Upper lobe of right lung (tissue), 1 donor: ENCODE measurements around the gene HELLS. TPM values are rescaled to one million over a fixed set of nuclear protein-coding genes. Genes with fewer than 3 reads are reported as not detected.
A peak's percentile ranks its signal among the peaks of the same experiment; 100 is the strongest.
"Not testable (repeated sequence)": the region's sequence is repeated elsewhere in the genome, so short reads cannot be mapped to it uniquely, and the experiment has no call there.

Source experiments
- ATAC-seq: fragments of 200-7000 bp; cut with Tn5 transposase; one replicate; pipeline ENCODE4 v1.9.1; 2020; ENCODE audit warnings: mild to moderate bottlenecking, moderate library complexity
- DNase-seq: peaks from one replicate; pipeline ENCODE4 v3.0.0-alpha.2; 2020
- H3K27ac ChIP-seq: fragments of 200-600 bp; one replicate; pipeline ENCODE4 v1.8.0; 2022
- H3K27me3 ChIP-seq: fragments of 200-600 bp; one replicate; pipeline ENCODE4 v1.8.0; 2022; ENCODE audit warnings: mild to moderate bottlenecking
- H3K36me3 ChIP-seq: fragments of 200-600 bp; one replicate; pipeline ENCODE4 v1.8.0; 2022
- H3K4me1 ChIP-seq: fragments of 200-600 bp; one replicate; pipeline ENCODE4 v1.8.0; 2022
- H3K4me3 ChIP-seq: fragments of 200-600 bp; one replicate; pipeline ENCODE4 v1.8.0; 2022; ENCODE audit warnings: mild to moderate bottlenecking
- H3K9me3 ChIP-seq: fragments of 200-600 bp; one replicate; pipeline ENCODE4 v1.8.0; 2022
- intact Hi-C: fragments of 100-400 bp; cut with DNase I; formaldehyde crosslinking; loops from one replicate; pipeline ENCODE4 v1.11.0; 2022
- total RNA-seq: library from RNA; stranded (reverse); fragmentation: NEBNext Ultra II Directional; extraction: Animal tissue kit (Norgen Biotek cat#: 25700); gene quantifications from one replicate; pipeline ENCODE4 v1.2.1, GENCODE V29; 2021
- TF ChIP-seq, protein P1 (sequence below): fragments of 200-600 bp; IDR thresholded peaks from one replicate; pipeline ENCODE4 v1.8.0; 2022; ENCODE audit warnings: antibody characterized with exemption
- donor health status: DM: no; HTN: yes; CAD: no; lungs with severe emphysema.

The HELLS gene
- total RNA-seq, 1 donor from 2014 or later = 3.3 TPM

DNA sequence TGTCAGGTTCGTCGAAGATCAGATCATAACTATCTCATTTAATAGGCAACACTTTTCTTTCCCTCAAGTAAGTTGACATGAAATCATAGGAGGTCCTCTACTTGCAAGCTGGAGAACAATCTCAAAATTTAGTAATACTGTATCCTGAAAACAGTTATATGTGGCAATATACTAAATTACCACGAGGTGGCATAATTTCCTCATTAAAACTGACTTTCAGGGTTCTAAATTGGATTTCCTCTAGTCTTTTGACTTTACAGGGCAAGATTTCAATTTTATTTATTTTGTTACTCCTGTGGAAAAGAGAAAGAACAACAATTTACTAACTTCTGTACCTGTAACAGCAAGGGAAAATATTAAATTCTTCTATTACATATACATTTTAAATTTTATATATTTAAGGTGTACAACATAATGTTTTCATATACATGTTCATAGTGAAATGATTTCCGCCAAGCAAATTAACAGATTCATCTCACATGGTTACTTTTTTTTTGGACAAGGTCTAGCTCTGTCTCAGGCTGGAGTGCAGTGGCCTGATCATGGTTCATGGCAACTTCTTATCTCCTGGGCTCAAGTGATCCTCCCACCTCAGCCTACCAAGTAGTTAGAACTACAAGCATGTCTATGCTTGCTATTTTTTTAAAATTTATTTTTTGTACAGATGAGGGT lies 84.6 kb downstream of the HELLS start:
- no peaks in the 10 kb centered on the region for H3K9me3 ChIP-seq
- no peak overlapping the region for H3K4me3 ChIP-seq
- DNase-seq = no peak
- no peak overlapping the region for H3K27ac ChIP-seq
- TF ChIP-seq, protein P1, sequence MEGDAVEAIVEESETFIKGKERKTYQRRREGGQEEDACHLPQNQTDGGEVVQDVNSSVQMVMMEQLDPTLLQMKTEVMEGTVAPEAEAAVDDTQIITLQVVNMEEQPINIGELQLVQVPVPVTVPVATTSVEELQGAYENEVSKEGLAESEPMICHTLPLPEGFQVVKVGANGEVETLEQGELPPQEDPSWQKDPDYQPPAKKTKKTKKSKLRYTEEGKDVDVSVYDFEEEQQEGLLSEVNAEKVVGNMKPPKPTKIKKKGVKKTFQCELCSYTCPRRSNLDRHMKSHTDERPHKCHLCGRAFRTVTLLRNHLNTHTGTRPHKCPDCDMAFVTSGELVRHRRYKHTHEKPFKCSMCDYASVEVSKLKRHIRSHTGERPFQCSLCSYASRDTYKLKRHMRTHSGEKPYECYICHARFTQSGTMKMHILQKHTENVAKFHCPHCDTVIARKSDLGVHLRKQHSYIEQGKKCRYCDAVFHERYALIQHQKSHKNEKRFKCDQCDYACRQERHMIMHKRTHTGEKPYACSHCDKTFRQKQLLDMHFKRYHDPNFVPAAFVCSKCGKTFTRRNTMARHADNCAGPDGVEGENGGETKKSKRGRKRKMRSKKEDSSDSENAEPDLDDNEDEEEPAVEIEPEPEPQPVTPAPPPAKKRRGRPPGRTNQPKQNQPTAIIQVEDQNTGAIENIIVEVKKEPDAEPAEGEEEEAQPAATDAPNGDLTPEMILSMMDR = peak; percentile 59
- no peaks in the 10 kb centered on the region for H3K27me3 ChIP-seq
- H3K36me3 ChIP-seq = no peaks in the 10 kb centered on the region
- no peak for ATAC-seq
- intact Hi-C loops = no loop called here
- H3K4me1 ChIP-seq = no peaks in the 10 kb centered on the region

DNA sequence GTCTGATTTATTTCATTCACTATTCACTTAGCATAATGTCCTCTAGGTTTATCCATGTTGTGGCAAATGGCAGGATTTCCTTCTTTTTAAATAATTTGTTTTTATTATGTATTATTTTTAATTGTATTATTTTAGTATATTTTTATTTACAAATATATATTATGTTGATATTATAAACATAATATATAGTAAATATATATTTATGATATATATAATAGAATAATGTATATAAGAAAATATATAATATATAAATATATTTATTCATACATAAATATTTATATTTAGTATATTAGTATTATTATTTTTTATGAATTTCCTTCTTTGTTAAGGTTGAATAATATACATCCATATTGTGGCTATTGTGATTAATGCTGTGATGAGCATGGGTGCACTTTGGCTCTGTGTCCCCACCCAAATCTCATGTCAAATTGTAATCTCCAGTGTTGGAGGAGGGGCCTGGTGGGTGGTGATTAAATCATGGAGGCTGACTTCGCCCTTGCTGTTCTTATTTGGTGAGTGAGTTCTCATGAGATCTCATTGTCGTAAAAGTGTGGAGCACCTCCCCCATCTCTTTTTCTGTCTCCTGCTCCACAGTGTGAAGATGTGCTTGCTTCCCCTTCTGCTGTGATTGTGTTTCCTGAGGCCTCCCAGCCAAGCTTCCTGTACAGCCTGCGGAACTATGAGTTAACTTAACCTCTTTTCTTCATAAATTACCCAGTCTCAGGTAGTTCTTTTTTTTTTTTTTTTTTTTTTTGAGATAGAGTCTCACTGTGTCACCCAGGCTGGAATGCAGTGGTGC lies 85.7 kb downstream of the HELLS start:
- Histone ChIP-seq H3K4me3 (no peak overlapping the region), H3K4me1 (no peaks in the 10 kb centered on the region), H3K27me3 (no peaks in the 10 kb centered on the region), H3K9me3 (no peaks in the 10 kb centered on the region), H3K36me3 (no peaks in the 10 kb centered on the region), H3K27ac (no peak overlapping the region)
- ATAC-seq = no peak
- TF ChIP-seq, protein P1 = no peak
- DNase-seq = no peak
- intact Hi-C loops = no loop called here

DNA sequence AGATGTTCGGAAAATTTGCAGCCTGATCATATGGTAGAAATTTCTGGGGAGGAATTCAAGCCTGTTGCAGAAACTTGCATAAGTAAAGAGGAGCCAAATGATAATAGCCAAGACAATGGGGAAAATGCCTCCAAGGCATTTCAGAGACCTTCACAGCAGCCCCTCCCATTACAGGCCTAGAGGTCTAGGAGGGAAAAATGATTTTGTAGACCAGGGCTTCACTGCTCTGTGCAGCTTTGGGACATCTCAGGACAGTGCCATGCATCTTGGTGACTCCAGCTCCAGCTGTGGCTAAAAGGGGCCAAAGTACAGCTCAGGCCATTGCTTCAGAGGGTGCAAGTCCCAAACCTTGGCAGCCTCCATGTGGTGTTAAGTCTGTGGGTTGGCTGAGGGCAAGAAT lies 87.4 kb downstream of the HELLS start:
- intact Hi-C loops = no loop called here
- H3K4me1 ChIP-seq = no peaks in the 10 kb centered on the region
- TF ChIP-seq, protein P1 = no peak

DNA sequence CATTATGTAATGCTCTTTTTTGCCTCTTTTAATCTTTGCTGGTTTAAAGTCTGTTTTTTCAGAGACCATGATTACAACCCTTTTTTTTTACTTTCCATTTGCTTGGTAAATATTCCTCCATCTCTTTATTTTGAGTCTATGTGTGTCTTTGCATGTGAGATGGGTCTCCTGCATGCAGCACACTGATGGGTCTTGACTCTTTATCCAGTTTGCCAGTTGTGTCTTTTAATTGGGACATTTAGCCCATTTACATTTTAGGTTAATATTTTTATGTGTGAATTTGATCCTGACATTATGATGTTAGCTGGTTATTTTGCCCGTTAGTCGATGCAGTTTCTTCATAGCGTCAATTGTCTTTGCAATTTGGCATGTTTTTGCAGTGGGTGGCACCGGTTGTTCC lies 92.5 kb downstream of the HELLS start:
- not testable (repeated sequence) for H3K4me3 ChIP-seq, H3K27ac ChIP-seq, H3K4me1 ChIP-seq

More for the DNA sequence above, 87.4 kb downstream of the HELLS start:
- H3K27ac ChIP-seq = no peak overlapping the region
- no peaks in the 10 kb centered on the region for H3K36me3 ChIP-seq
- no peak overlapping the region for H3K4me3 ChIP-seq
- H3K9me3 ChIP-seq = no peaks in the 10 kb centered on the region
- ATAC-seq (no peak), DNase-seq (no peak)
- no peaks in the 10 kb centered on the region for H3K27me3 ChIP-seq

DNA sequence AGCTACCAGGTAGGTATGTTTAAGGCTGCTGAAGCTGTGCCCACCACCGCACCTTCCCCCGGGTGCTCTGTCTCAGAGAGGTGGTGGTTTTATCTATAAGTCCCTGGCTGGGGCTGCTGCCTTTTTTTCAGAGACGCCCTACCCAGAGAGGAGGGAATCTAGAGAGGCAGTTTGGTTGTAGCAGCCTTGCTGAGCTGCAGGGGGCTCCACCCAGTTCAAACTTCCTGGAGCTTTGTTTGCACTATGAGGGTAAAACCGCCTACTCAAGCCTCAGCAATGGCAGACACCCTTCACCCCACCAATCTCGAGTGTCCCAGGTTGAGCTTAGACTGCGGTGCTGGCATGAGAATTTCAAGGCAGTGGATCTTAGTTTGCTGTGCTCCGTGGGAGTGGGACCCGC lies 94.3 kb downstream of the HELLS start:
- Histone ChIP-seq H3K36me3 (no peaks in the 10 kb centered on the region), H3K27me3 (no peaks in the 10 kb centered on the region), H3K9me3 (no peaks in the 10 kb centered on the region), H3K4me1 (no peaks in the 10 kb centered on the region), H3K4me3 (no peak overlapping the region), H3K27ac (no peak overlapping the region)
- ATAC-seq (no peak), DNase-seq (no peak)
- TF ChIP-seq, protein P1 = no peak
- intact Hi-C loops = no loop called here

More for the DNA sequence above, 92.5 kb downstream of the HELLS start:
- H3K9me3 ChIP-seq, H3K36me3 ChIP-seq, intact Hi-C loops, DNase-seq, H3K27me3 ChIP-seq, ATAC-seq: not testable (repeated sequence)

DNA sequence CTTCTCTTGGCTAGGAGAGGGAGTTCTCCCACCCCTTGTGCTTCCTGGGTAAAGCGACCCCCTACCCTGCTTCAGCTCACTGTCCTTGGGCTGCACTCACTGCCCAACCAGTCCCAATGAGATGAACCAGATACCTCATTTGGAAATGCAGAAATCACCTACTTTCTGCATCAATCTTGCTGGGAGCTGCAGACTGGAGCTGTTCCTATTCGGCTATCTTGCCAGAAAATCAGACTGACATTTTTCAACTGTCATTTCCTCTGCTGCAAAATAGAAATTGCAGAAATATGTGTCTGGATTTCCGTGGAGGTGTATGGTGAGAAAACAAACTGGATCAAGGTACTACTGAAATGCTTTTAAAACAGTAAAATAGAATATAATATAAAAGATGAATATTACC lies 95.0 kb downstream of the HELLS start:
- DNase-seq (no peak), ATAC-seq (no peak)
- Histone ChIP-seq H3K4me3 (no peak overlapping the region), H3K9me3 (no peaks in the 10 kb centered on the region), H3K36me3 (no peaks in the 10 kb centered on the region), H3K27ac (no peak overlapping the region), H3K27me3 (no peaks in the 10 kb centered on the region), H3K4me1 (no peaks in the 10 kb centered on the region)
- intact Hi-C loops = no loop called here
- TF ChIP-seq, protein P1 = no peak
